Activated CD8-positive, alpha-beta memory T cell treated with anti-CD3 and anti-CD28 coated beads for 36 hours (primary cell): ENCODE results near the gene PRSS48. TPM values are rescaled to one million over a fixed set of nuclear protein-coding genes. Genes with fewer than 3 reads are reported as not detected.
"Not testable (repeated sequence)": the region's sequence is repeated elsewhere in the genome, so short reads cannot be mapped to it uniquely, and the experiment has no call there.

Source experiments
- CTCF ChIA-PET: fragments of 350-600 bp; sonication (Branson Sonifier 250); formaldehyde crosslinking; loops from one replicate; lab custom pipeline; 2021; ENCODE audit warnings: antibody characterized with exemption; lab: Charles Lee
- POLR2A ChIA-PET: fragments of 350-600 bp; sonication (Branson Sonifier 250); formaldehyde crosslinking; loops from one replicate; lab custom pipeline; 2021; ENCODE audit warnings: antibody characterized with exemption; lab: Charles Lee
- total RNA-seq, 2 experiments: library from RNA; stranded (reverse); gene quantifications; one replicate each; pipeline ENCODE4 v1.2.3, GENCODE V29; 2021

The PRSS48 gene
- total RNA-seq, 2 experiments from 2014 or later: not detected

DNA sequence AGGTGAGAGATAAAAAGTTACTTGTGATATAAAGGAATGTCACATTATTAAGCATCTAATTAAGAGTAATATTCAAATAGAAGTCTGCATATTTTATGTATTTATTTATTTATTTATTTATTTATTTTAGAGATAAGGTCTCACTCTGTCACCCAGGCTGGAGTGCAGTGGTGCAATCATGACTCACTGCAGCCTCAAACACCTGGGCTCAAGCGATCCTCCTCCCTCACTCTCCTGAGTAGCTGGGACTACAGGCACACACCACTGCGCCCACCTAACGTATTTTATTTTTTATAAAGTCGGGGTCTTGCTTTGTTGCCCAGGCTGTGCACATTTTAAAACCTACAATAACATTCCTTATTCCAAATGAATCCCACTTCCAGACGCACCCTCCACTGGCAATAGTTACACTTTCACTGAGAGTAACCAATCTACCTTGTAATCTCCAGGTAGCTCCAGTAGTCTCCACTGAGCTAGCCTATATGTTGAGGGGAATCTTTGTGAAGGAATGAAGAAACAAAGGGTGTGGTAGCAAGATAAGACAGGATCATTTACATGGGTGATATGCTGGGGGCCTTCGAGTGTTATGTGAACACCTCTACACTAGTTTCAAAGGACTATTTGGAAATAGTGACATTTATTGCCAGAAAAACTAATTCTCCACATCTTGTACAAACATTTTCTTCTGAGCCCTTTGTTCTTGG, 36.5 kb downstream of the PRSS48 start:
- ChIA-PET POLR2A (no interaction called here), CTCF (no interaction called here)

GRCh38 chr4:151314010-151314355, 37.0 kb downstream of the PRSS48 start:
- ChIA-PET POLR2A (no interaction called here), CTCF (no interaction called here)

DNA sequence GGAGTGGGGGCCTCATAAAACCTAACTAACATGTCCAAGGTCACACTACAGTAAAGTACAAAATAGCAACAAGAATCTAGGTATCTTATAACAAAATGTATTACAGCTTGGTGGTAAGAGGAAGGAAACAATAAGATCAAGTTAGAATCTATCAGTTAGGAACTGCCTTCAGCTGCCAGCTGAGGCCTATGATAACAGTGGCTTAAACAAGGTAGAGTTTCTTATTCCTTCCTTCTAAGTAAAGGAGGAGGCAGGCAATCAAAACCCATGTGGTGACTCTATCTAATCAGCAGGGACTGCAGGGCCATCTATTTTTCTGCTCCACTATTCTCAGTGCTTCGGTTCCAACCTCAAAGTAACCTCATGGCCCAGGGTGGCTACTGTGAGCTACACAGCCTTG, 37.5 kb downstream of the PRSS48 start:
- ChIA-PET POLR2A (no interaction called here), CTCF (no interaction called here)

DNA sequence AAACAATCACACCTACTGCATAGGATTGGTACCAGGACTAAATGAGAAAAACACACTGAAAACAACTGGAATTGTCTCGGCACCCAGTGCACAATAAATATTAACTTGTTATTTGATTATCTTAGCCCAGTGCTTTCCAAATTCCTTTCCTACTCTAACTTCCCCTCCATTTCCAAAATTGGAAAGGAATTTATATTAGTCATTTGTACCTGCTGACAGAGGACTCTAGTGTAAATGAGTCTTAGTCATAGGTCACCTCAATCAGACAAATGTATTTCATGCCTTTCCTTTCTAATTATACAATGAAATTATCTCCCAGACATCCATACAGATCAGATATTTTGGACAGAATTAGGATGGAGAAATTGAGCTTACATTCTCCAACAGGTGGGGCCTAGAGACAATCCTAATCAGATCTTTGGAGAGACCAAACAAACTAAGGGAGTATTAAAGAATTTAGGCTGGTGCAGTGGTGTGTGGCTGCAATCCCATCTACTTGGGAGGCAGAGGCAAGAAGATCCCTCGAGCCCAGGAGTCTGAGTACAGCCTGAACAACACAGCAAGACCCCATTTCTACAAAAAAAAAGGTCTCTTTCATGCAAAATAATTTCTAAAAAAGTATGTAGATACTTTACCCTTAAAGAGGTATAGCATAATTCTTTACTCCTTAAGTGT, 38.4 kb downstream of the PRSS48 start:
- ChIA-PET CTCF (no interaction called here), POLR2A (no interaction called here)

- CTCF ChIA-PET: no interaction called here
- POLR2A ChIA-PET: no interaction called here
Observed at GRCh38 chr4:151316645-151317044, 39.7 kb downstream of the PRSS48 start.

- ChIA-PET POLR2A (no interaction called here), CTCF (interaction anchor here (0.7 kb wide), 1 partner anchor 857 kb away, joined by 4 read pairs; no protein-coding TSS in a partner anchor)
Observed at GRCh38 chr4:151318307-151319006, 41.5 kb downstream of the PRSS48 start.

GRCh38 chr4:151319490-151319889, 42.5 kb downstream of the PRSS48 start:
- CTCF ChIA-PET: no interaction called here
- POLR2A ChIA-PET: no interaction called here

DNA sequence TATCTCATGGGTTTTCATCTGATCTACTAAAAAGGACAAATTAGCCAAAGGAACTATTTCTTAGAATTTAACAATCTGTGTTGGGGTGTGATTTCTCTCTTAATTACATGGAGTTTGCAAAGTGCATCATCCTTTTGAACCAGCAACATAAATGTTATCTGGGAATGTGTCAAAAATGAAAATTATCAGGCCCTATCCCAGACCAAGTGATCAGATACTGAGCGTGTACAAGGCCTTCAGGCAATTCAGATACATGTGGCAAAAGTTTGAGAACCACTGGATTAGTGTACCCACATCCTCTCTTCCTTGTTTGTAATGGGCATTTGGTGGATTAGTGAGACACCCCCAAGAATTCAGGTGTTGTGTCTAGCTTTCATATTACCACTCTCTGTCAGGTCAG, 44.6 kb downstream of the PRSS48 start:
- POLR2A ChIA-PET: no interaction called here
- CTCF ChIA-PET: no interaction called here

DNA sequence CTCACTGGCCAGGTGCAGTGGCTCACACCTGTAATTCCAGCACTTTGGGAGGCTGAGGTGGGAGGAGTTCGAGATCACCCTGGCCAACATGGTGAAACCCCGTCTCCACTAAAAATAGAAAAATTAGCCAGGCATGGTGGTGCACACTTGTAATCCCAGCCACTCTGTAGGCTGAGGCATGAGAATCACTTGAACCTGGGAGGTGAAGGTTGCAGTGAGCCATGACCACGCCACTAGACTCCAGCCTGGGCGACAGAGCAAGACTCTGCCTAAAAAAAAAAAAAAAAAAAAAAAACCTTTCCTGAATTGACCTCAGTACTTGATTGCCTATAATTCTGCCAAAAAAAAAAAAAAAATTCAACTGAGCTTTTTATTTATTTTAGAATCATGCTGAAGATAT, 45.2 kb downstream of the PRSS48 start:
- CTCF ChIA-PET: interaction anchor here (0.6 to 1.0 kb wide), 3 partner anchors 38 to 303 kb away, joined by 3 to 4 read pairs (median 4); no protein-coding TSS in a partner anchor
- POLR2A ChIA-PET: not testable (repeated sequence)

DNA sequence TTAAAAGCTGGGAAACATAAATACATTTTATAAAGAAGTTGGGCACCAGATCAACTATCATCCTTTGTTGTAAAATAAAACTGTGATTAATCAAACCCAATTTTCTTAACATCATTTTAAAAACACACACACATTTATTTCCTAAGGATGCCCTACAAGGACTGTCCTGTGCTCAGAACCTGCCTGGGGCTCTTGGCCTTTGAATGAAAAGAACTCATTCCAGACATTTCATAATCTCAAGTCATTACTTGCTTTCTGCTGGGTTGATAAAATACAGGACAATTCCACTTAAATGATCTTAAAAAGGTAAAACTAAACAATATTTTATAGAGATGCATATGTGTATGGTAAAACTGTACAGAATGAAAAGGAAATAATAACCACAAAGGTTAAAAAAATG, 45.6 kb downstream of the PRSS48 start:
- CTCF ChIA-PET: interaction anchor here (0.6 to 1.0 kb wide), 3 partner anchors 37 to 303 kb away, joined by 3 to 4 read pairs (median 4); no protein-coding TSS in a partner anchor
- POLR2A ChIA-PET: no interaction called here

- ChIA-PET POLR2A (no interaction called here), CTCF (no interaction called here)
Observed at GRCh38 chr4:151323667-151324066, 46.7 kb downstream of the PRSS48 start.

GRCh38 chr4:151324124-151324751, 47.3 kb downstream of the PRSS48 start:
- CTCF ChIA-PET: interaction anchor here (0.8 kb wide), 1 partner anchor 47 kb away, joined by 3 read pairs; the partner anchor contains the start of gene PRSS48
- POLR2A ChIA-PET: no interaction called here

DNA sequence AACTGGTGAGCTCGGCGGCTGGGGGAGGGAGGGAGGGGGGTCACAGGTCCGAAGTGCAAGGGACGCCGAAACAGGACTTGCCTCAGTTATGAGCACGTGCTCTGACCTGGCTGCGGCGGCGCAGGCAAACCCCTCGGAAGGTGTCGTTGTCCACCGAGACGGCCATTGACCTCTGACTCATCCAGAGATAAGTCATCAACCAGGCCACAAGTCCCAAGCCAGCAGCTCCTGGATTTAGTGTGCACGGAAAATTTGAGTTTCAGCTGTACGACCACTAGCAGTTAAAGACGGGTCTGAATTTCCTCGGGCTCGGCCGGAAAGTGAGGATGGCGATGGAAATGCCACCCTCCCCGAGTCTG, 47.8 kb downstream of the PRSS48 start:
- ChIA-PET CTCF (interaction anchor here (0.8 kb wide), 1 partner anchor 48 kb away, joined by 3 read pairs; the partner anchor contains the start of gene PRSS48), POLR2A (no interaction called here)

- POLR2A ChIA-PET: no interaction called here
- CTCF ChIA-PET: interaction anchor here (0.8 kb wide), 1 partner anchor 48 kb away, joined by 3 read pairs; the partner anchor contains the start of gene PRSS48
Observed at GRCh38 chr4:151325111-151325948, 48.4 kb downstream of the PRSS48 start, which contains the start of gene SH3D19. Gene SH3D19, minus strand, starts transcription at chr4:151325605. Its CDS starts 253 bp downstream, at chr4:151325352.

- ChIA-PET CTCF (no interaction called here), POLR2A (no interaction called here)
Observed at GRCh38 chr4:151325949-151326246, 48.9 kb downstream of the PRSS48 start.

- ChIA-PET CTCF (no interaction called here), POLR2A (no interaction called here)
Observed at GRCh38 chr4:151329217-151330007, 52.5 kb downstream of the PRSS48 start.

DNA sequence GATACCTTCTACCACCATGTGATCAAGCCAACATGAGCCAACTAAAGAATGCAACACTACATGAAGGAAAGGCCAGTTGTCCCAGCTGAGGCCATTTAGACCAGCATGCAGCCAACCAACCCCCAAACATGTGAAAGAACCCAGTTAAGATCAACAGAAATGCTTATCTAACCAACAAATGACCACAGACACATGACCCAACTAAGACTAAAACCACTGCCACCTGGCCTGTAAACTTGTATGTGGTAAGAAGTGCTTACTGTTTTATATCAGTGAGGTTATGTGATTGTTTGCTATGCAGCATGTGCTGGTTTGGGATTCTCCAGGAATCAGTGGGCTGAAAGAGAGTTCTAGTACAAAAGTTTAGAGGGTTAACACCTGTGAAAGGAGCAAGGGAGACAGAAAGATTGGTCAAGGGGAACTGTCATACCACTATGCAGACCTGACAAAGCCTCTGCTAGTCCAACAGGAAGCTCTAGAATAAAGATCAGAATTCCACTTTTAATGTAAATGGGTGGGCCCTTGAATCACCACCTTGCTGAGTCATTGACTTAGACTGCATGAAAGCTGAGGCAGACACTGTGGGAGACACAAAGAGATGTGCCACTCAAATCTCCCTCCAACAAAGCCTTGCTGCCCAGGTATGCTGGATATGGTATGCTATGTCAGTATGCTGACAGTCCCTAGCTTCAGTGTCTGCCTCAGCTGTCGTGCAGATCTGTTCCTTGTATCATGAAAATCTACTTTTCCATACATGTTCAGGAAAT, 54.5 kb downstream of the PRSS48 start:
- CTCF ChIA-PET: no interaction called here

DNA sequence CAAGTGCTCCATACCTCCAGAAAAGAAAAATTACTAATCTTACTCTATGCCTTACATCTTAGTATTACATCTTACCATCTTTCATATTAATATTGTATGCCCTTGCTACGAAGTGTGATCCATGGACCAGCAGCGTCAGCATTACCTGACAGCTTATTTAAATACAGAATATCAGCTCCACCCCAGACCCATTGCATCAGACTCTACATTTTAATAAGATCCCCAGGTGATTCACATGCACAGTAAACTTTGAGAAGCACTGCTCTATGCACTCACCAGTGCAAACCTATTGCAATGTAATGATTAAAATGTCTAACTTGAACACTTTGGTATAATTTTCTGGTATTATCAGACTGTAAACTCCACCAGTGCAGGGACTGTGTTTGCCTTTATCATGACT, 62.5 kb downstream of the PRSS48 start:
- POLR2A ChIA-PET: no interaction called here
- CTCF ChIA-PET: no interaction called here

More for the DNA sequence above, 54.5 kb downstream of the PRSS48 start:
- POLR2A ChIA-PET: no interaction called here
